GM11168 (cell line): ENCODE results near the gene POU3F4.

Experiments used
- in situ Hi-C: fragments of 300-500 bp; cut with MboI; formaldehyde crosslinking; loops from one replicate; pipeline ENCODE4 v1.12.0; 2022; ENCODE audit warnings: low sequenced_read_pairs; ENCODE audit not compliant: unreplicated experiment

The POU3F4 gene

GRCh38 chrX:83508006-83508405 lies at the start of gene POU3F4:
POU3F4 (plus strand) TSS chrX:83508290; CDS start chrX:83508325, 35 bp downstream.
- in situ Hi-C loops, result no loop called here

- in situ Hi-C loops, result no loop called here
These were observed 38.5 kb upstream of the POU3F4 start for GRCh38 chrX:83469551-83469950.

- in situ Hi-C loops, result no loop called here
These were observed 12.2 kb upstream of the POU3F4 start for GRCh38 chrX:83495898-83496297.

GRCh38 chrX:83501003-83501402 lies 7.1 kb upstream of the POU3F4 start:
- in situ Hi-C loops, result no loop called here

- in situ Hi-C loops, result no loop called here
These were observed 6.6 kb upstream of the POU3F4 start for GRCh38 chrX:83501530-83501929.

GRCh38 chrX:83504721-83505479 lies 3.2 kb upstream of the POU3F4 start:
- in situ Hi-C loops, result no loop called here

- in situ Hi-C loops, result no loop called here
These were observed 600 bp downstream of the POU3F4 start for GRCh38 chrX:83508526-83509253.

GRCh38 chrX:83509254-83509801 lies 1.2 kb downstream of the POU3F4 start:
- in situ Hi-C loops, result no loop called here

GRCh38 chrX:83510510-83511062 lies 2.5 kb downstream of the POU3F4 start:
- in situ Hi-C loops, result no loop called here

- in situ Hi-C loops, result no loop called here
These were observed 3.1 kb downstream of the POU3F4 start for GRCh38 chrX:83511208-83511607.

- in situ Hi-C loops, result no loop called here
These were observed 4.0 kb downstream of the POU3F4 start for GRCh38 chrX:83512111-83512510.

GRCh38 chrX:83516597-83516996 lies 8.5 kb downstream of the POU3F4 start:
- in situ Hi-C loops, result no loop called here

- in situ Hi-C loops, result no loop called here
These were observed 13.8 kb downstream of the POU3F4 start for GRCh38 chrX:83521905-83522304.

GRCh38 chrX:83529950-83530349 lies 21.9 kb downstream of the POU3F4 start:
- in situ Hi-C loops, result no loop called here

- in situ Hi-C loops, result no loop called here
These were observed 27.5 kb downstream of the POU3F4 start for GRCh38 chrX:83535417-83536196.
